ENCODE measurements around the gene GPR35.

GPR35 gene

DNA sequence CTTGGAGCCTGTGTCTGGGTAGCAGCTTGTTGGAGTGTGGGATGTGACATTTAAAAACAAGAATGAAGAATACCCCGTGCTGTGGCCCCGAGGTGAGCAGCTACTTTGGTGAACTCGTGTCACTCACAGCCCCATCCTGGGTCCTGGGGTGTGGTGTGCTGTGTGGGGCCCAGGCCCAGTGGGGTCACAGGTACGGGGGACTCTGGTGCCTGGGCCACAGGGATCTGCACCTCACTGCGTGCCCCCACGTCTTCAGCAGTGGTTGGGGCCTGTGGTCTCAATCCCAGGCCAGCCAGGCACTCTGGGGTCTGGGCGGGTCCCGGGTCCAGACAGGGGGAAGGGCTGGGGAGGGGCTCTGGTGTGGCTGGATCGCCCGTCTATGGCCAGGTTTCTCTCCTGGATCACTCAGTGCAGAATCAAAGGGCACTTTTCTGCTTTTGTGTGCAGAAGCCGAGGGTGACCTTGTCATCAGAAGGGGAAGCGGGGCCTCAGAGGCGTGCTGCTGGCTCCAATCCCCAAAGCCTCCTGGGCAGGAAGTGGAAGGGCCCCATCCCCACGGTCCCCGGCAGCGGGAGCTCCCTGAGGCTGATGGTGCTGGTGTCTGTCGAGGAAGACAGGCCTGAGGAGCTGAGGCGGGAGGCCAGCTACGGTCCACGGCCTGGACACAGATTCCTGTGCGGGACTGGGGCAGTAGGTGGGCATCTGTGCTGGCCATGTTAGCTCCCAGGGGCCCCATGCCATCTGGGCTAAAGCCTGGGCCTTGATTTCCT is 1.4 kb downstream of the GPR35 start:
- DNase-seq: no peak

DNA sequence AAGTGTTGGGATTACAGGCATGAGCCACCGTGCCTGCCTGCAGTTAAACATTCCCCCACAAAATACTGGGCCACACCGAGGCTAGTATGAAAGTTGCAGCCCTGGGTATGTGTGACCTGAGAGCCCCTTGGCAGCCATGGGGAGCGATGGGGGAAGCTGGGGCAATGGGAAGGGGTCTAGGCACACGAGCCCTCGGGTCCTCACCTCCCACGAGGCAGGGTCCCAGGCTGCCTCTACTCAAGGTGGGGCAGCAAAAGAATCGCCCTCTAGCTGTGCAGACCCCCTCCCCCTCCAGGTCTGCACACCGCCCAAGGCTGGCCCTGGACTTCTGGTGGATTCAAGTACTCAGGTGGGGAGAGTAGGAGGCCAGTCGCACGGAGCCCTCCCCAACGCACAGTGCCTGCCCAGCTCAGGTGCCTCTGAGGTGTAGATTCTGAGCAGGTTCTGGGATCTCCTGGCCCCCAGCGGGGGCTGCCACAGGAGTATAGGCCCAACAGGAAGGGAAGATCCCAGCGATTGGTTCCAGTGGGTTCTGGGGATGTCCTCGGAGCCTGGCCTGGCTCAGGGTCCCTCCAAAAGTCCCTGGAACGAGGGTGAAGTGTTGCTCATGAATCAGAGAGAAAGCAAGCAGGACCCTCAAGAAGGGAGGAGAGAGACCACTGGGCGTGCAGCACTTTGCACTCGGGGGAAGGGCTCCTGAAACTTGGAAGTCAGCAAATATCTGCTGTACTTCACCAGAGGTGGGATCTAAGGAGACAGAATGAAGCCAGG is 2.6 kb downstream of the GPR35 start:
- no peak for DNase-seq

DNA sequence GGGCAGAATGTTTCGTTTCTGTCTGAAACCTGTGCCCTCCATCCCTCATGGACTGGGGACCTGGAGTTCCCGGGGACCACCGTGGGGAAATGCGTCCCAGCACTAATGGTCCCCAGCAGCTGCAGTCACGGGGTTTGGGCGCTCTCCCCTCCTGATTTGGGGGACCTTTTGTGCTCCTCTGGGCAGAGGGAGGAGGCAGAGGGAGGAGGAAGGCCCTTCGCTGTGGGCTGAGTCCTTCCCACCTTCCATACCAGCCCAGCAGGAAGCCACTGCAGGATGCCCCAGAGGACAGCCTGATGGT is 3.2 kb downstream of the GPR35 start:
- DNase-seq: no peak

DNA sequence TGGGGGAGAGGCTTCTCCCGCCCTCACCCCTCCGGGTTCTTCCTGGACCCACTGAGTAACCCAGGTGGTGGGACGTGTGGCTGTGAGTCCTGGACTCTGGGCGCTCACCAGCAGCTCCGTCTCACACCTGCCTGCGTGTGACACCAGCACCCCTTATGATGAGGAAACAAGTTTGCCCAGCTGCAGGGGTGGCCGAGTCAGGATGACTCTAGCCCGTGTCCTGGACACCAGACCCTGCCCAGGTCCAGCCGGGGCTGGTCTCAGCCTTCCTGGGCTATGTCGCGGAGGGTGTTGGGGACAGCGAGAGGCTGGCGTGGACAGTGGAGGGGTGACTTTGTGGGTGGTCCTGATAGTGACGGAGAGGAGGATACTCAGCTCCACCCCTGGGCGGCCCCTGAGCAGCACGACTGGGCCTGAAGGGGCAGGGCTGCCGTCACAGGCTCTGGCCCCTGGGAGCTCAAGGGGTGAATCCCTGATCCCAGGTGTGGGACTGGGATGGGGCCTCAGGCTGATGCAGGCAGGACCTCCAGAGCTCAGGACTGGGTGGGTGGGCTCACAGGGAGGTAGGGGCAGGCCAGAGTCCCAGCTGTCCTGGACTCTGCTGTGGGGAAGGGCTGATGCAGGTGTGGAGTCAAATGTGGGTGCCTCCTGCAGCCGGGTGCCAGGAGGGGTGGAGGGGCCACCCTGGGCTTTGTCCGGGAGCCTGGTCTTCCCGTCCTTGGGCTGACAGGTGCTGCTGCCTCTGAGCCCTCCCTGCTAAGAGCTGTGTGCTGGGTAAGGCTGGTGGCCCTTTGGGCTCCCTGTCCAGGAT is 3.7 kb downstream of the GPR35 start:
- no peak for DNase-seq

DNA sequence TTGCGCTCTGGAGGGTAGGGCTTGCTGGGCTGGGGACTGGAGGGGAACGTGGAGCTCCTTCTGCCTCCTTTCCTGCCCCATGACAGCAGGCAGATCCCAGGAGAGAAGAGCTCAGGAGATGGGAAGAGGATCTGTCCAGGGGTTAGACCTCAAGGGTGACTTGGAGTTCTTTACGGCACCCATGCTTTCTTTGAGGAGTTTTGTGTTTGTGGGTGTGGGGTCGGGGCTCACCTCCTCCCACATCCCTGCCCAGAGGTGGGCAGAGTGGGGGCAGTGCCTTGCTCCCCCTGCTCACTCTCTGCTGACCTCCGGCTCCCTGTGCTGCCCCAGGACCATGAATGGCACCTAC is 4.3 kb downstream of the GPR35 start:
- no peak for DNase-seq

DNA sequence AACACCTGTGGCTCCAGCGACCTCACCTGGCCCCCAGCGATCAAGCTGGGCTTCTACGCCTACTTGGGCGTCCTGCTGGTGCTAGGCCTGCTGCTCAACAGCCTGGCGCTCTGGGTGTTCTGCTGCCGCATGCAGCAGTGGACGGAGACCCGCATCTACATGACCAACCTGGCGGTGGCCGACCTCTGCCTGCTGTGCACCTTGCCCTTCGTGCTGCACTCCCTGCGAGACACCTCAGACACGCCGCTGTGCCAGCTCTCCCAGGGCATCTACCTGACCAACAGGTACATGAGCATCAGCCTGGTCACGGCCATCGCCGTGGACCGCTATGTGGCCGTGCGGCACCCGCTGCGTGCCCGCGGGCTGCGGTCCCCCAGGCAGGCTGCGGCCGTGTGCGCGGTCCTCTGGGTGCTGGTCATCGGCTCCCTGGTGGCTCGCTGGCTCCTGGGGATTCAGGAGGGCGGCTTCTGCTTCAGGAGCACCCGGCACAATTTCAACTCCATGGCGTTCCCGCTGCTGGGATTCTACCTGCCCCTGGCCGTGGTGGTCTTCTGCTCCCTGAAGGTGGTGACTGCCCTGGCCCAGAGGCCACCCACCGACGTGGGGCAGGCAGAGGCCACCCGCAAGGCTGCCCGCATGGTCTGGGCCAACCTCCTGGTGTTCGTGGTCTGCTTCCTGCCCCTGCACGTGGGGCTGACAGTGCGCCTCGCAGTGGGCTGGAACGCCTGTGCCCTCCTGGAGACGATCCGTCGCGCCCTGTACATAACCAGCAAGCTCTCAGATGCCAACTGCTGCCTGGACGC is 4.9 kb downstream of the GPR35 start:
- DNase-seq: no peak

DNA sequence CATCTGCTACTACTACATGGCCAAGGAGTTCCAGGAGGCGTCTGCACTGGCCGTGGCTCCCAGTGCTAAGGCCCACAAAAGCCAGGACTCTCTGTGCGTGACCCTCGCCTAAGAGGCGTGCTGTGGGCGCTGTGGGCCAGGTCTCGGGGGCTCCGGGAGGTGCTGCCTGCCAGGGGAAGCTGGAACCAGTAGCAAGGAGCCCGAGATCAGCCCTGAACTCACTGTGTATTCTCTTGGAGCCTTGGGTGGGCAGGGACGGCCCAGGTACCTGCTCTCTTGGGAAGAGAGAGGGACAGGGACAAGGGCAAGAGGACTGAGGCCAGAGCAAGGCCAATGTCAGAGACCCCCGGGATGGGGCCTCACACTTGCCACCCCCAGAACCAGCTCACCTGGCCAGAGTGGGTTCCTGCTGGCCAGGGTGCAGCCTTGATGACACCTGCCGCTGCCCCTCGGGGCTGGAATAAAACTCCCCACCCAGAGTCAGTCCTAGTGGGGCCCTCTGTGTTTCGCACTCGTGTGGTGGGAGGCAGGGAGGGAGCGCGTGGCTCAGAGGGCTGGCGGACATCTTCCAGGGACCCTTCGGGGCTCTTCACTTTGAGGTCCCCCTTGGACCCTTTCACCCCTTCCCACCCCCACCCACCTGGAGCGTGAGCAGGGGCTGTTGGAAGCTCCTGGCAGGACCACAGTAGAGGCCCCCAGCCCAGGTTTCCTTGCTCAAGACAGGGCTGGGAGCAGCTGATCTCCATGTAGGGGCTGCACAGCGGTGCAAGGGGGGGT is 5.7 kb downstream of the GPR35 start:
- DNase-seq: no peak

DNA sequence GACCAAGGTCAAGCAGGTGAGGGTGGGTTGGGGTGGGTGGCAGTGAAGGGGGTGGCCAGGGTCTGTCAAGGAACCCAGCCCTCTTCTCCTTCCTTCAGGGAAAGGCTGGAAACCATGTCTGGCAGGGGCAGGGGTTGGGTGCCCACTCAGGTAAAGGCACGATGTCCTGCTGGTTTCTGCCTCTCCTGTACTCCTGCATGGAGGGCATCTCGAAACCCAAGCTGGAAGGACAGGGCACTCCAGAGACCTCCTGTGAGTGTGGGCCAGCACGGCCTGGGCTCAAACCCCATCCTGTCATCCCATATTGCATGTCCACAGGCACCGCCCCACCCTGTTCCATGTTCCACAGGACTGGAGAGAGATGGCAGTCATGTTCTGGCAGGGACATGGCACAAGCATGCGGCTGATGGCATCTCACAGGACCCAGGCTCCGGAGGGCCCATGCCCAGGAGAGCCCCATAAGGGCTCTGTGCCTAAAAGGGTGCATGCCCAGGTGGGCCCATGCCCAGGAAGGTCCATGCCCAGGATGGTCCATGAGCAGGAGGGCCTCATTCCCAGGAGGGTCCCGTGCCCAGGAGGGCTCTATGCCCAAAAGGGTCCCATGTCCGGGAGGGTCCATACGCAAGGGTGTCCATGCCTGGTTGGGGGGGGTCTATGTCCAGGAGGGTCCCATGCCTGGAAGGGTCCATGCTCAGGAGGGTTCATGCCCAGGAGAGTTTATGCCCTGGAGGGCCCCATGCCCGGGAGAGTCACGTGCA is 6.4 kb downstream of the GPR35 start:
- no peak for DNase-seq

DNA sequence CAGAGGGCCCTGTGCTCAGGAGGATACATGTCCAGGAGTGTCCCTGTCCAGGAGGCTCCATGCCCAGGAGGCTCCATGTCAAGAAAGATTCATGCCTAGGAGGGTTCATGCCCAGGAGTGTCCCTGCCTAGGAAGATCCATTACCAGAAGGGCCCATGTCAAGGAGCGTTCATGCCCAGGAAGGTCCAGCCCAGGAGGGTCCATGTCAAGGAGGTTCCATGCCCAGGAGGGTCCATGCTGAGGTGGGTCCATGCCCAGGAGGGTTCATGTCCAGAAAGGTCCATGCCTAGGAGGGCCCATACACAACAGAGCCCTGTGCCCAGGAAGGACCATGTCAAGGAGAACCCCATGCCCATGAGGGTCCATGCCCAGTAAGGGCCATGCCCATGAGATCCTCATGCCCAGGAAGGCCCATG is 7.0 kb downstream of the GPR35 start:
- DNase-seq: no peak

DNA sequence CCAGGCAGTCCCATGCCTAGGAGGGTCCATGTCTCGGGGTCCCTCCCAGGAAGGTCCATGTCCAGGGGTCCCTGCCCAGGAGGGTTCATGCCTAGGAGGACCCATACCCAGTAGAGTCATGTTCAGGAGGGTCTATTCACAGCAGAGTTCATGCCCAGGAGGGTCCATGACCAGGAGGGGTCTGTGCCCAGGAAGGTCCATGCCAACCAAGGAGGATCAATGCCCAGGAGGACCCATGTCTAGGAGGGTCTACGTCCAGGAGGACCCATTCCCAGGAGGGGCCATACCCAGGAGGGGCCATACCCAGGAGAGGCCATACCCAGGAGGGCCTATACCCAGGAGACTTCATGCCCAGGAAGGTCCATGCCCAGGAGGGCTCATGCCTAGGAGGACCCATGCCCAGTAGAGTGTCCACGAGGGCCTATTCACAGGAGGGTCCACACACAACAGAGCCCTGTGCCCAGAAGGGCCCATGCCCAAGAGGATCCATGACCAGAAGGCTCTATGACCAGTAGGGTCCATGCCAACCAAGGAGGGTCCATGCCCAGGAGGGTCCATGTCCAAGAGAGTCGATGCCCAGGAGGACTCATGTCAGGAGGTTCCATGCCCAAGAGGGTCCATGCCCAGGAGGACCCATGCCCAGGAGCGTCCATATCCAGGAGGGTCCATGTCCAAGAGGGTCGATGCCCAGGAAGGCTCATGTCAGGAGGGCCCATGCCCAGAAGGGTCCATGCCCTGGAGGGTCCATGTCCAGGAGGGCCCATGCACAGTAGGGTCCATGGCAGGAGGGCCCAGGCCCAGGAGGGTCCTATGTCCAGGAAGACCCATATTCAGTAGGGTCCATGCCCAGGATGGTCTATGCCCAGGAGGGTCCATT is 10.1 kb downstream of the GPR35 start:
- DNase-seq: no peak

DNA sequence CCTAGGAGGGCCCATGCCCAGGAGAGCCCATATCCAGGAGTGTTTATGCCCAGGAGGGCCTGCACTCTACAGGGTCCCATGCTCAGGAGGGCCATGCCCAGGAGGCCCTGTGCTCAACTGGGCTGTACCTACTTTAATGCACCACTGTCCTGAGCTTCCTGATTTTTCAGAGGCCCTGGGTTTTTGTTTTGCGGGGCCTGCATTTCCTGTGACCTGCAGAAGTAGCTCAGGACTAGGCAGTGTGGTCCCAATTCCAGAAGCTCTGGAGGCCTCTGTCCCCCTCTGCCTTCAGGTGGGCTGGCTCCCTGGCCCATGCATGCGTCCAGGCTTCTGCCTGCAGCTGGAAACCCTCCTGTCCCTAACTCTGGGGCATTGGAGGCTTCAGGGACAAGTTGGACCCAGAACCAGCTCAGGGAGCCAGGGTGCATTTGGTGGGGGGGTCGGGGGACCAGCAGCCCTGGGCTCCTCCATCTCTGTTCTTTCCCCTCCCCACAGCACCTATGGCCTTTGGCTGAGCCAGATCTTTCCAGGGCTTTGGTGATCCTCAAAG is 10.8 kb downstream of the GPR35 start:
- DNase-seq: no peak

DNA sequence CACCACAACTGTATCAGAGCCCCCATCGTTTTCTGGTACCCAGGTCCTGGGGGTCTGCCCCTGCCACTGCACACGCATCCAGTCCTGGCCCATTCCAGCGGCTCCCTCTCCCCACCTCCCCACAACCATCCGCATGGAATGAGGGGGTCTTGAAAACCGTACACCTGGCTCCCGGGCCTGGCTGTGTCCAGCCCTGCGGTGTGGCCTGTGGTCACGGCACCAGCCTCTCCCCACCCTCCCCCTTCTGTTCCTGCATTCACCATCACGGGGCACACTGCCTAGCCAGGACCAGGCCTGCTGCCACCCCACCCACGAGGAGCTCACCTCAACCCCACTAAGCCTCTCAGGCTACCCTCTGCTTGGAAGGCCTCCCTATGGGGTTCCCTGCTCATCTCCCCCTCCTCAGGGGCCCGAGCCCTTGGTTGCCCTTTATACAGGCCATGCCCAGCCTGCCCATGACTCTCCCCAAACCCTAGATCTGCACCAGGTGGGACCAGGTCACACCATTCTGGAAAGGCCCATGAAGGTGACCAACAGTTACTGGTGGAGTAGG is 11.4 kb downstream of the GPR35 start:
- DNase-seq: no peak

DNA sequence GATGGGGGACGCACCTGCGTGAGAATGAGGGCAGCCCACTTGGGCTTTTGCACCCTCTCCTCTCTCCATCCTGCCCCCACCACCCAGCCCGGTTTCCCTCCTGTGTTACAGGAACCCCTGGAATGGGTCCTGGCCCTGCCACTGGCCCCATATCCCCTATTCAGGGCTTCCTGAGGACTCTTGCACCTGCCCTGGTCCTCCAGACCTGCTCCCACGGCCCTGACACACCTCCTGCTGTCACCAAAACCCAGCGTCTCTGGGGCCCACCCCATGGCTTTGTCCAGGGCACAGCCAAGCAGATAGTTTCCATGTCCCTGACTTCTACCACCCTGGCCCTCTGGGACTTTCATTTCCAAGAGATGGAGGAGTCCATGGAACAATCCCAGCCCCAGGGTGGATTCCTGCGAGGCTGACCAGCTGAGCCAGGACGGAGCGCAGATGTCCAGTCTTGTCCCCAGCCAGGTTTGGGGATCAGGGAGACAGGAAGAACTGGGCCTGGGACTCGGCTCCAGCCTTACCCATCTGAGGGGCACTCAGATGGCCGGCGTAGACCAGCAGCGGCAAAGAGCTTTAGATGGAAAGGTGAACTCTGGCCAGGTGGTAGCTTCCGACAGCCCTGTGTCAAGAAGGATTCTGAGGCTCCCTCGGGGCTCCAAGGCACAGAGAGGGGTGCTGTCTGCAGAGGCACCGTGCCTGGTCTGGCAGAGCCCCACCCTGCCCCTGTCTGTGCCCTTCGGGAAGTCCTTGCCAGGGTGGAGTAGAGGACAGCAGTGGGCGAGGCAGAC is 12.0 kb downstream of the GPR35 start:
- no peak for DNase-seq

DNA sequence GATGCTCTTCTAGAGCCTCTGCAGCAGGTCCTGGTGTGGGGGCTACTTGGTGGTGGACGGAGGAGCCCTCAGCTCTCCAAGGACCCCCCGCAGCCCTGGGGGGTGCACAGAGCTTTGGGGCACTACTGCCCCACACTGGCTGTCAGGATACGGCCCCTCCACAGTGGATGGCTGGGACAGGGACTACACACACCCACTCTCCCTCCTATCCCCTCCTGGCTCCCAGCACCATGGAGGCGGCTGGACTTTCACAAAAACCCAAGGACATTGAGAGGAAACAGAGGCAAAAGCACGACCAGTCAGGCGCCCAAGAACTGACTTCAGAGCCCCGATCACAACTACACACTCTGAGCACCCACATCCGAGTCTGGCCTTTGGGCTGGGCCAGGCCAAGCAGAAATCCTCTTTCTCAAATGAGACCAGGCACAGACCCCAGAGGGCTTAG is 12.6 kb downstream of the GPR35 start:
- no peak for DNase-seq

DNA sequence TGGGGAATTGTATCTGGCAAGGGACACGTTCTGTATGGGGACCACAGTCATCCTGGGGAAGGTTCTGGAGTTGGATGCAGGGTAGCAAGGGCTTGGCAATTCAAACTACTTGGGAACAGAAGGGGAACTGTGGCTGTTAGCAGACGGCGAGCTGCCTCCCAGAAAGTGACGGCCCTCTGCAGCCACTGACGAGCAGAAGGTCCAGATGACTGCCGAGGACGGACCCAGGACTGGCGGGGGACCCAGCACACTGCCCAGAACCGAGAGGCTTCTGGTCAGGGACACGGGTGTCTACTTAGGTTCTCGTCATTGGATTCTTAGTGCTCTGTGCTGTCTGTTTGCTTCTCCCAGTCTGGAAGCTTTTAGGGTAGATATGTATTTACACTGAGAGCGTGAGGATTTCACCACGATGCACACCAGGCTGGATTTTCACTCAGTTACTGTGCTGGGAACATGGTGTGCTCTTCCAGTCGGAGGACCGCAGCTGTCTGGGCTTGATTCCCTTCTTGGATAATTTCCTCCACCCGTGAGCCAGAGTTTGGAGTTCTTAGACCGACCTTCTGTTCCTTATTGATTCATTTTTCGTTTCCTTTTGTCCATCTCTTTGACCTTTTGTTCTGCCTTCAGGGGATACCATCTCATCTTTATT is 13.4 kb downstream of the GPR35 start:
- no peak for DNase-seq

DNA sequence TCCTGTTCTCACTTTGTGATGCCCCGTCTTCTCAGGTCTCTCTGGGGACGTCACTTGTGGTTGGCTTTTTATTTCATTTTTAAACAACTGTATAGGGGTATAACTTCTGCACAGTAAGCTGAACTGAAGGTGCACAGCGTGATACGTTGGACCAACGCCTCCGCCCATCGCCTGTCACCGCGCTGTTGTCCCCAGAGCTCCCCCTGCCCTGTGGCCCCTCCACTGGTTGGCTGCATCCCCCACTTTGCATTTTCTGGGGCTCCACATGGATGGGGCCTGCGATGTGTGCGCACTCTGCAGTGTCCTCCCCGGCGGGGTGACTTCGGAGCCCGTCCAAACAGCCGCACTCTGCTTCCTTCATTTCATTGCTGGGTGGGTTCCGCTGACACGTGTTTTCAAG is 14.3 kb downstream of the GPR35 start:
- DNase-seq: no peak

DNA sequence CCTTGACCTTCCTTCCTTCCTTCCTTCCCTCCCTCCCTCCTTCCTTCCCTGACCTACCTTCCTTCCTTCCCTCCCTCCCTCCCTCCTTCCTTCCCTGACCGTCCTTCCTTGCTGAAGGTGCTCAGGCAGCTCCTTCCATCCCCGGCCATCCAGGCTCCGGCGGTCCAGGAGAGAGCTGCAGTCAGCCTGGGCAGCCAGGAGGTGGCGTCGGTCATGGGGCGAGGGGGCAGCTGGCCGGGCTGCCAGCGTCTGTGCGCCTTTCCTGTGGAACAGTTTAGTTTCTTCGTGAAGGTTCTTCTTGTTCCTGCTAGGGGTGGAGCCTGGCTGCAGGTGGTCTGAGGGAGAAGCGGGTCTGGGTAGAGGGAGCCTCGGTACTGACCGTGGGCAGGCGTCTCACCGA is 15.7 kb downstream of the GPR35 start:
- no peak for DNase-seq

DNA sequence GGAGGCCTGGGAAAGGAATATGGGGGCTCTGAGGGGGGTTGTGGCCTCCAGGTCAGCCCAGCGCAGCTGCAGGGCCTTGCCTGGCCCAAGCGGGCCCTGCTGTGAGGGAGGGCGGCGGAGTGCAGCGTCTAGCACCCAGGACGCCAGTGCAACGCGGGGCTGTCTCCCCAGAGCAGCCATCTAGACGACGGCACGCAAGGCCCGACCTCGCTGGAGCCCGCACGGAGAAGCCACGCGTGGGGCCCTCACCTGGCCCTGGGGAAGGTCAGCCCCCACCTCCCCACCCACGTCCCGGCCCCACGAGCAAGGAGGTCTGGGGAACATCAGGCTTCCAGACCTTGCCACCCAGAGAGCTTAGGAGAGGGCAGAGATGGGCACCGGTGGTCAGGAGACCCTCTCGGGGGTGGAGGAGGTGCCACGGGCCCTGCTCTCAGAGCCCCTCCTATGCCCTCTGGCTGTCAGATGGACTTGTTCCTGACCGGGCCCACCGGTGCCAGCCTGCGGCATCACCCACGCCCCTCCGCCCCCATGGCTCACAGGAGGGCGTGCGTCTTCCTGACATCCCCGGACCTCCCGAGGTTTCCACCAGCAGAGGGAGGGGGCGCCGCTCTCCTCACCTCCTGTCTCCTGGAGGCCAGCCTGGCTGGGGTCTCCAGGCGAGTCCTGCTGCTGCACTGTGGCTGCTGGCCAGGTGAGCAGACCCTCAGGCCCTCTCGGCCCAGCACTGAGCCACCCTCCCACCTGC is 17.0 kb downstream of the GPR35 start:
- DNase-seq: no peak
